CD4-positive, alpha-beta memory T cell (primary cell): ENCODE data around the gene DGUOK. TPM values are rescaled to one million over a fixed set of nuclear protein-coding genes. Genes with fewer than 3 reads are reported as not detected.

Source experiments
- polyA plus RNA-seq, 2 donors: library from polyadenylated mRNA; unstranded; fragments of 300-500 nt; fragmentation: Illumina TruSeq; gene quantifications; one replicate each; pipeline ENCODE4 v1.2.3, GENCODE V29; 2021
- total RNA-seq, 2 experiments: library from RNA; stranded (reverse); gene quantifications; one replicate each; pipeline ENCODE4 v1.2.3, GENCODE V29; 2021

DGUOK gene
- total and polyA plus RNA-seq, 4 experiments from 2014 or later: 52.2 to 199 (median 120) TPM

Other genes with a start within 250 kb of the DGUOK start
- gene TPRKB, start 189.5 kb upstream of the DGUOK start, total RNA-seq: 10 to 100 TPM; 31.7 to 33.0 TPM
- 10 to 100 TPM; 64.4 to 74.4 TPM for gene TPRKB, start 189.5 kb upstream of the DGUOK start, polyA plus RNA-seq
- 10 to 100 TPM; 45.5 to 45.7 TPM for gene DUSP11, start 146.8 kb upstream of the DGUOK start, total RNA-seq
- gene DUSP11, start 146.8 kb upstream of the DGUOK start, polyA plus RNA-seq: 10 to 100 TPM; 61.6 to 80.5 TPM
- not detected for gene C2orf78, start 142.7 kb upstream of the DGUOK start, total RNA-seq
- not detected for gene C2orf78, start 142.7 kb upstream of the DGUOK start, polyA plus RNA-seq
- 10 to 100 TPM; 34.8 to 37.3 TPM for gene STAMBP, start 97.9 kb upstream of the DGUOK start, total RNA-seq
- 10 to 100 TPM; 46.0 to 49.5 TPM for gene STAMBP, start 97.9 kb upstream of the DGUOK start, polyA plus RNA-seq
- gene ACTG2, start 33.9 kb upstream of the DGUOK start, total RNA-seq: not detected
- not detected for gene ACTG2, start 33.9 kb upstream of the DGUOK start, polyA plus RNA-seq
- gene TET3, start 58.0 kb downstream of the DGUOK start, total RNA-seq: 10 to 100 TPM; 18.2 to 19.4 TPM
- gene TET3, start 58.0 kb downstream of the DGUOK start, polyA plus RNA-seq: under 1 TPM; 0.03 to 0.57 TPM
- 10 to 100 TPM; 16.4 to 19.0 TPM for gene BOLA3, start 221.0 kb downstream of the DGUOK start, total RNA-seq
- 100 to 1,000 TPM in 1 of 2 donors, 10 to 100 TPM in 1; 82.0 to 101 TPM for gene BOLA3, start 221.0 kb downstream of the DGUOK start, polyA plus RNA-seq